Measurements from ENCODE around the gene PNLIPRP3.

DNA sequence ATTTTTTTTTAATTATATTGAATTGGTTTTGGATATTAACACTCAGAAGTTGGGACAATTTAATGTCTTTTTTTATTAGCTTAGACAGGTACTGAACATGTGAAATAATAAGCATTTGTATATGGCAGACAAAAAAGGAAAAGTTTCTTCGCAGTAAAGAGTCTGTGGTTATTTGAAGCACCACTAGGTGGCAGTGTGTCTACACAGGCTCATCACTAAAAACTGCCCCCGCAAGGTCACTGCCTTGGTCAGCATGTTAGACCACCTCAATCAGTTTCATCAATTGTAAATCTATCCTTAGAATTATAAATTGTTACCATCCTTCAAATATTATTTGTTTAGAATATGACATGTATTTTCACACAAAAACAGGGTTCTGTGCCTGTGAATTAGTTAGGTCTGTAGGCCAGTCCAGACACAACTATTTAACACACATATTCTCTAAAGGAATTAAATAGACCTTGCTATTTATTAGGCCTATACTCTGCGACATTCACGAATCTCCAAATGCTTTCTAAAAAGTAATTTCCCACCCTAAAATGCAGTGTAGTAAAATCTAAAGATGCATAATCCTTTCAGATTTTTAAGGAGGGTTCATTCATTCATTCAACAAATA is 17.0 kb downstream of the PNLIPRP3 start:
- TF ChIP-seq MEF2A (IDR thresholded peaks at IDR 0.05; ENCODE audit: insufficient read depth, low read depth, low read length) (no peak), SPI1 (IDR thresholded peaks at IDR 0.05; ENCODE audit: borderline replicate concordance, insufficient read depth, low read depth, low read length) (no peak), SIN3A (IDR thresholded peaks at IDR 0.05; ENCODE audit: low read depth, low read length) (no peak), MXI1 (IDR thresholded peaks at IDR 0.05; ENCODE audit: low read depth, low read length) (no peak), EZH2 (IDR thresholded peaks at IDR 0.05; ENCODE audit: borderline replicate concordance, control insufficient read depth, low read depth, low read length) (no peak), TBL1XR1 (IDR thresholded peaks at IDR 0.05; ENCODE audit: low read depth, low read length) (no peak), SMC3 (IDR thresholded peaks at IDR 0.05; ENCODE audit: borderline replicate concordance, low read length) (peak; percentile 20; the same call in 1 of the 2 replicates), CHD1 (IDR thresholded peaks at IDR 0.05; ENCODE audit: low read depth, low read length) (no peak), CHD4 (IDR thresholded peaks at IDR 0.05) (no peak)
- TF ChIP-seq, protein P1, sequence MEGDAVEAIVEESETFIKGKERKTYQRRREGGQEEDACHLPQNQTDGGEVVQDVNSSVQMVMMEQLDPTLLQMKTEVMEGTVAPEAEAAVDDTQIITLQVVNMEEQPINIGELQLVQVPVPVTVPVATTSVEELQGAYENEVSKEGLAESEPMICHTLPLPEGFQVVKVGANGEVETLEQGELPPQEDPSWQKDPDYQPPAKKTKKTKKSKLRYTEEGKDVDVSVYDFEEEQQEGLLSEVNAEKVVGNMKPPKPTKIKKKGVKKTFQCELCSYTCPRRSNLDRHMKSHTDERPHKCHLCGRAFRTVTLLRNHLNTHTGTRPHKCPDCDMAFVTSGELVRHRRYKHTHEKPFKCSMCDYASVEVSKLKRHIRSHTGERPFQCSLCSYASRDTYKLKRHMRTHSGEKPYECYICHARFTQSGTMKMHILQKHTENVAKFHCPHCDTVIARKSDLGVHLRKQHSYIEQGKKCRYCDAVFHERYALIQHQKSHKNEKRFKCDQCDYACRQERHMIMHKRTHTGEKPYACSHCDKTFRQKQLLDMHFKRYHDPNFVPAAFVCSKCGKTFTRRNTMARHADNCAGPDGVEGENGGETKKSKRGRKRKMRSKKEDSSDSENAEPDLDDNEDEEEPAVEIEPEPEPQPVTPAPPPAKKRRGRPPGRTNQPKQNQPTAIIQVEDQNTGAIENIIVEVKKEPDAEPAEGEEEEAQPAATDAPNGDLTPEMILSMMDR (IDR thresholded peaks at IDR 0.05 in 2 of 3, conservative IDR thresholded peaks at IDR 0.05 in 1 of 3; ENCODE audit: control insufficient read depth in 2 of 3, extremely low read depth in 1 of 3, insufficient read depth in 1 of 3, low read depth in 3 of 3, low read length in 3 of 3), result peak; percentile 69 to 73 (median 72); a peak in 5 of 6 replicates
- TF ChIP-seq, protein P2, sequence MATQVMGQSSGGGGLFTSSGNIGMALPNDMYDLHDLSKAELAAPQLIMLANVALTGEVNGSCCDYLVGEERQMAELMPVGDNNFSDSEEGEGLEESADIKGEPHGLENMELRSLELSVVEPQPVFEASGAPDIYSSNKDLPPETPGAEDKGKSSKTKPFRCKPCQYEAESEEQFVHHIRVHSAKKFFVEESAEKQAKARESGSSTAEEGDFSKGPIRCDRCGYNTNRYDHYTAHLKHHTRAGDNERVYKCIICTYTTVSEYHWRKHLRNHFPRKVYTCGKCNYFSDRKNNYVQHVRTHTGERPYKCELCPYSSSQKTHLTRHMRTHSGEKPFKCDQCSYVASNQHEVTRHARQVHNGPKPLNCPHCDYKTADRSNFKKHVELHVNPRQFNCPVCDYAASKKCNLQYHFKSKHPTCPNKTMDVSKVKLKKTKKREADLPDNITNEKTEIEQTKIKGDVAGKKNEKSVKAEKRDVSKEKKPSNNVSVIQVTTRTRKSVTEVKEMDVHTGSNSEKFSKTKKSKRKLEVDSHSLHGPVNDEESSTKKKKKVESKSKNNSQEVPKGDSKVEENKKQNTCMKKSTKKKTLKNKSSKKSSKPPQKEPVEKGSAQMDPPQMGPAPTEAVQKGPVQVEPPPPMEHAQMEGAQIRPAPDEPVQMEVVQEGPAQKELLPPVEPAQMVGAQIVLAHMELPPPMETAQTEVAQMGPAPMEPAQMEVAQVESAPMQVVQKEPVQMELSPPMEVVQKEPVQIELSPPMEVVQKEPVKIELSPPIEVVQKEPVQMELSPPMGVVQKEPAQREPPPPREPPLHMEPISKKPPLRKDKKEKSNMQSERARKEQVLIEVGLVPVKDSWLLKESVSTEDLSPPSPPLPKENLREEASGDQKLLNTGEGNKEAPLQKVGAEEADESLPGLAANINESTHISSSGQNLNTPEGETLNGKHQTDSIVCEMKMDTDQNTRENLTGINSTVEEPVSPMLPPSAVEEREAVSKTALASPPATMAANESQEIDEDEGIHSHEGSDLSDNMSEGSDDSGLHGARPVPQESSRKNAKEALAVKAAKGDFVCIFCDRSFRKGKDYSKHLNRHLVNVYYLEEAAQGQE (IDR thresholded peaks at IDR 0.05; ENCODE audit: low read depth, low read length), result no peak
